ENCODE measurements around the gene CHTOP.
"Not testable (repeated sequence)": the region's sequence is repeated elsewhere in the genome, so short reads cannot be mapped to it uniquely, and the experiment has no call there.

Gene CHTOP

DNA sequence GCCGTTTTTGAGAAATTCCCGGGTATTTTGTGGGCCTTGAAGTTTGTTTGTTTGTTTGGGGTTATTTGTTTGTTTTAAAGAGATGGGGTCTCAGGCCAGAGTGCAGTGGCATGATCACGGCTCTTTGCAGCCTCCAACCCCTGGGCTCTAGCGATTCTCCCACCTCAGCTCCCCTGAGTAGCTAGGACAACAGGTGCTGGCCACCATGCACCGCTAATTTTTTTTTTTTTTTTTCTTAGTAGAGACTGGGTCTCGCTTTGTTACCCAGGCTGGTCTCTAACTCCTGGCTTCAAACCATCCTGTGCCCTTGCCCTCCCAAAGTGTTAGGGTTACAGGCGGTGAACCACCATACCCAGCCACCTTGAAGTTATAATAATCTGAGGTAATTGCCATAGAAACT lies 2.0 kb downstream of the CHTOP start:
- DNase-seq = no peak

DNA sequence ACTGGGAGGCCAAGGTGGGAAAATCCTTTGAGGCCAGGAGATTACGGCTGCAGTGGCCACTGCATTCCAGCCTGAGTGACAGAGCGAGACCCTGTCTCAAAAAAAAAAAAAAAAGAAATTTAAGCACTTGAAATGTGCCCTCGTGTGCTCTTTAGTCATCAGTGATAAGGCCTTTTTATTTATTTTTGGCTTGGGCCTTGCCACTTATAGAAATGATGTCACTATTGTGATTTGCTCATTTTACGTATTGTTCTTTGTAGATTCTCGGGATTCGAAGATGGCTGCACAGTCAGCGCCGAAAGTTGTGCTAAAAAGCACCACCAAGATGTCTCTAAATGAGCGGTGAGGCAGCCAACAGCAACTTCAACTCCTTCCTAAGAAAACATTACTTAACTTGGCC lies 2.4 kb downstream of the CHTOP start:
- no peak for DNase-seq

DNA sequence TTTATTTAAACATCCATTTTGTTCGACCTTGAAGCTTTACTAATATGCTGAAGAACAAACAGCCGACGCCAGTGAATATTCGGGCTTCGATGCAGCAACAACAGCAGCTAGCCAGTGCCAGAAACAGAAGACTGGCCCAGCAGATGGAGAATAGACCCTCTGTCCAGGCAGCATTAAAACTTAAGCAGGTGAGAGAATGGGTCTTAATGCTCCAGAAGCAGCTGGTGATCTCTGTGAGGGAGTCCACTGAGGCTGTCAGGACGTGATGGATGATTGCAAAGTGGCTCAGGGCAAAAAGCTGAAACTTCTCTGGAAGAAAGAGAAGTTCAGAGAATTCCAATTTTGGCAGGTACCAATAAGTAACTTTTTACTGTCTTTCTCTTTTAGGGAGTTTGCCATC lies 4.4 kb downstream of the CHTOP start:
- no peak for DNase-seq

DNA sequence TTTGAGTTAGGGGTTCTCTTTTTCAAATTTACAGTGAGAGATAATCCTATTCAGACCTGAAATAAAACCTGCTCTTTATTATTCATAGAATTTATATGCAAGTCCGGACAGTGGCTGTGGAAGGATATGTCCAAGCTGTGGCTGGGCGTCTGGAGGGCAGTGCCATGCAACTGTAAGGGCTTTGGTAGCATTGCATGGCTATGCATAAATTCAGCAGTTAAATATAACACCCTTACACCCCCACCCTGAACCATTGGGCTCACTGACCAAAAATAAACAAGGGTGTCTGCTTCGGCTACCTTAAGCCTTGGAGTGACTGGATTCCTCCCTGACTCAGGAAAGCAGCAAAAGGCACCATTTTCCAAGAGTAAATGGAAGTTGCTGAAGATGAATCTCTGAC lies 5.4 kb downstream of the CHTOP start:
- no peak for DNase-seq

DNA sequence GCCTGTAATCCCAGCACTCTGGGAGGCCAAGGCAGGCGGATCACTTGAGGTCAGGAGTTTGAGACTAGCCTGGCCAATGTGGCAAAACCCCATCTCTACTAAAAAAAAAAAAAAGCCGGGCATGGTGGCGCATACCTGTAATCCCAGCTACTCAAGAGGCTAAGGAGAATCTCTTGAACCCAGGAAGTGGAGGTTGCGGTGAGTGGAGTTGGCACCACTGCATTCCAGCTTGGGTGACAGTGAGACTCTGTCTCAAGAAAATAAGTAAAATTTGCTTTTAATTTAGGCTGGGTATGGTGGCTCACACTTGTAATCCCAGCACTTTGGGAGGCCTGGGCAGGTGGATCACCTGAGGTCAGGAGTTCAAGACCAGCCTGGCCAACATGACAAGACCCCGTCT lies 6.3 kb downstream of the CHTOP start:
- DNase-seq = not testable (repeated sequence)

- no peak for DNase-seq
Measured at GRCh38 chr1:153640861-153641260, 7.0 kb downstream of the CHTOP start.

- no peak for DNase-seq
Measured at GRCh38 chr1:153642161-153642560, 8.3 kb downstream of the CHTOP start.

DNA sequence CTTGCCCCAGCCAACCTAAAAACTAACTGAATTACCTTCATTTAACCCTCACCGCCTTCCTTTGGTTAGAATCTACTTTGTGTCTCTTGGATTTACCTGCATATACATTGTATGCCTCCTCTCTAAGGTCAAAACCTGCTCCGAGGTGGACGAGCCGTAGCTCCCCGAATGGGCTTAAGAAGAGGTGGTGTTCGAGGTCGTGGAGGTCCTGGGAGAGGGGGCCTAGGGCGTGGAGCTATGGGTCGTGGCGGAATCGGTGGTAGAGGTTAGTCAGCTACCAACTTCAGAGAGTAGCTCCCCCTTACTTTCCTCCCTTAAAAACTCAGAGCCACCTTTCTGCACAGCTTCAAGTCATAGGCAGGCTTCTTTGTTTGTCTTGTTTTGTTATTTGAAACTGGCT lies 9.2 kb downstream of the CHTOP start:
- no peak for DNase-seq

- no peak for DNase-seq
Measured at GRCh38 chr1:153643816-153644215, 9.9 kb downstream of the CHTOP start.

- no peak for DNase-seq
Measured at GRCh38 chr1:153646672-153647345, 12.9 kb downstream of the CHTOP start.

GRCh38 chr1:153647346-153647714 lies 13.5 kb downstream of the CHTOP start:
- no peak for DNase-seq

DNA sequence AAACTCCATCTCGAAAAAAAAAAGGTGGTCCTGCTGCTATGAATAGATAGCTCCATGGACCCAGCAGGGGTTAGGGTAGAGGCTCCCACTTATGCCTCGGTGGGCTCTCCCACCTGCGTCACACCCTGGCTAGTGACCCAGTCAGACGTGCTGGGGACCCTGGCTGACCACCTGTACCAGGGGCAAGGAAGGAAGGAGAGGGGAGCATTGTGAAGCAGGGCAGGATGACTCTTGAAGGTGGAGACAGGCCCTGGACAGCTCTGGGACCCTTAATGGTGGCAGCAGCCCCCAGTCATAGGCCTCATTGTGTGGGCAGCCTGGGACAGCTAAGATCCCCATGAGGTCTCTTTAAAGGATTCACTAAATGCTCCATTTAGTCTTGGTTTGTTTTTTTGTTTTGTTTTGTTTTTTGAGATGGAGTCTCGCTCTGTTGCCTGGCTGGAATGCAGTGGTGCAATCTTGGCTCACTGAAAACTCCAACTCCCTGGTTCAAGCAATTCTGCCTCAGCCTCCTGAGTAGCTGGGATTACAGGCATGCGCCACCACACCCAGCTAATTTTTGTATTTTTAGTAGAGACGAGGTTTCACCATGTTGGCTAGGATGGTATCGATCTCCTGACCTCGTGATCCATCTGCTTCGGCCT lies 14.3 kb downstream of the CHTOP start:
- DNase-seq = no peak

DNA sequence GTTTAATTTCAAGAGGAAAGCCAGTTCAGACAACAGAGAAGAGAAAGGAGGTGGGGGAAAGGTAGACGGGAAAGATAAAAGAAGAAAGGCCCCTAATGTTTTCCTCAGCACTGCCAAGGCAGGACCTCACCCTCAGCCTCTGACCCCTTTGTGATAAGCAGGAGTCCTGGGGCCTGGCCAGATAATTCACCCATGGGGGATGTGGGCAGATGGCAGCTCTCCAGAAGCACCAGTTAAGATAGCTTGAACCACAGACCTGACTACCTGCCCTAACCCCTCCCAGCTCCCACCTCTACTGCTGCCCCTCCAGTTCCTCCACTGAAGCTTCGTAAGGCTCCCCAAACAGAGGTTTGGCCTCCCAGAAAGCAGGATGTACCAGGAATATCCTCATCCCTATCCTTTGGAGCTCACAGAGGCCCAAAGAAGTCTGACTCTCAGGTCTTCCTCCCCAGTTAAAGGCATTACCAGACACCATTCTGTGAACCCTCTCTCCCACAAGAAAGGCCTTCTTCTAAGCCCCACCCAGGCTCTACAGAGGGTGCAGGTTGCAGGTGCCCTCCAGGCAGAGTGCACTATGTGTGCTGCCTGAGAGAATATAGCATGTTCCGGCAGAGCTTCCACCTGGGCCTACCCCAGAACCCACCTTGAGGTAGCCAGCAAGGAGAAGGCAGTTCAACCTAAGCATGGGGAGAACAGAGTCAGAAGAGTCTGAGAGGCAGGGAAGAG lies 15.4 kb downstream of the CHTOP start:
- DNase-seq = no peak

DNA sequence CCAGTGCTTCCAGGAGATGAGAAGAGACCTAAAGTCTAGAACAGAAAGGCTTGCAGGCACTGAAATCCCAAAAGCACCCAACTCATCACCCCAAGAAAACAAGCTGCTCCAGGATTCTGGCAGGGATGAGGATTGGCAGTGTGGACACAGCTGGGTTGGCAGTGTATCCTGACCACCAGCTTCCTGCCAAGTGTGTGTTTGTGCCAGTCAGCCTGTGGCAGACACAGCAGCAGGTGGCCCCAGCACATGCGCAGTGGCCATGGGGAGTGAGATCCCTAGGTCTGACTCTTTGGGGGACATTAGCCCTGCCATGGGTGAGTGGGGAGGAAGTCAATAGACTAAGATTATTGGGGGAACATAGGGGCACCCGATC lies 16.0 kb downstream of the CHTOP start:
- DNase-seq = no peak

DNA sequence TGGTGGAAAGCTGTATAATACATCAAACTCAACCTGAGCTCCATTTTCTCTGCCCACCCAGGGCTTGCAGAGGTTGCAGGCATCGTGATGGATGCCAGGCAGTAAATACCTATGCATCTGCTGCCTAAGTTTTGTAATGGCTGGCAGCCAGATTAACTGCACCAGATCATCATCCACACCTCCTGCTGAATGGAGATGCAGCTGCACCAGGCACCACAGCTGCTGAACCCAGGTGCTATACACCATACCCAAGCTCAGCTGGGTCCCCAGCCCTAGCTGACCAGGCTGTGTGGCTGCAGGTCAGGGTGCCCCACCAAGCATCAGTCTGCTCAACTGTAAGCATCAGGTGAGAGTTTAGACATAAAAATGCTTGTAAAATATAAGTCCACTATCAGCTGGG lies 17.9 kb downstream of the CHTOP start:
- no peak for DNase-seq

GRCh38 chr1:153652805-153653500 lies 19.1 kb downstream of the CHTOP start:
- no peak for DNase-seq

- no peak for DNase-seq
Measured at GRCh38 chr1:153655333-153655732, 21.5 kb downstream of the CHTOP start.

- peak; percentile 98 for DNase-seq
Measured at GRCh38 chr1:153658400-153659174, 24.7 kb downstream of the CHTOP start, which contains the start of gene SNAPIN. SNAPIN (plus strand) TSS chr1:153658703; CDS start chr1:153658744, 41 bp downstream.

DNA sequence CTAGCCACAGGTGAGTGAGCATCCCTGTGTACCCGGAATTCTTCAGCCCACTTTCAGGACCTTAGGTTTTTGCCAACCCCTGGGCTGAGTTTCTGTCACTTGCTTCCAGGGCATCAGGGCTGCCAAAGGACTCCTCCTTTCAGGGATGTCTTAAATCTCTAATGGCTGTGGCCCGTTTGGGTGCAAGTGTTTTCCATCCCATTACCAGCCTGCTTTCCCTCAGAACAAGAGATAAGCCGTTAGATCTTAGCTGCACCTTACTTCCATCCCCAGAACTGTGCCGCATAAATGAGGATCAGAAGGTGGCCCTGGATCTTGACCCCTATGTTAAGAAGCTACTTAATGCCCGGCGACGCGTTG lies 25.3 kb downstream of the CHTOP start:
- no peak for DNase-seq

DNA sequence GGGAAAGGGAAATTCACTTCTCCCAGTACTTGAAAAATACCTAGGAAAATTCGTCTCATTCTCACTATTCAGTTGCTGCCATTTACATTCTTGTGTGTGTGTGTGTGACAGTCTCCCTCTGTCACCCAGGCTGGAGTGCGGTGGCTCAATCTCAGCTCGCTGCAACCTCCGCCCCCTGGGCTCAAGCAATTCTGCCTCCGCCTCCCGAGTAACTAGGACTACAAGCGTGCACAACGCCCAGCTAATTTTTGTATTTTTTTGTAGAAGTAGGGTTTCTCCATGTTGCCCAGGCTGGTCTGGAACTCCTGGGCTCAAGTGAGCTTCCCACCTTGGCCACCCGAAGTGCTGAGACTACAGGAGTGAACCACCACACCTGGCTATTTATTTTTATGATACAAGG lies 25.8 kb downstream of the CHTOP start:
- DNase-seq = no peak

DNA sequence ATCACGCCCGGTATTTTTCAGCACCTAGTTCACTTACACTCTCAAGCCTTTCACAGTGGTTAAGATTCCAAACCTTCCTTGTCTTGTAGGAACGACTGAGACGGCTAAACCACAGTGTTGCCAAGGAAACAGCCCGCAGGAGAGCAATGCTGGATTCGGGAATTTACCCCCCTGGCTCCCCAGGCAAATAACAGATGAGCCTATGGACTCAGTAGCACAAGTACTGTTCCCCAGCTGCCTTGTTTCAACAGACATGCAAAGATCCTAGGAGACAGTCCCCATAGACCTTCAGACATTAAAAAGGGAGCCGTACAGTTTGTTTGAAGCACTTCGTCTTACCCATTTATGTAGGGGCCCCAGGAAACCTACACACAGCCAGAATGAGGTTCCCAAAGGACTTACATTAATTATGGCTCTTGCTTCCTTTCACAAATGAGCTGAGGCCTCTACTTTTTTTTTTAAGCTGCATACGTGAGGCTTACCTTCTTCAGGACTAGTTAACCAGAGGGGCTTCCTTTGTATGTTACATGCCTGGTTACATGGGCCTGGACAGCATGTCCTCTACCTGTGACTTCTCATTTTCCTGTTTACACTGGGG lies 27.3 kb downstream of the CHTOP start:
- no peak for DNase-seq

GRCh38 chr1:153662269-153662668 lies 28.4 kb downstream of the CHTOP start:
- no peak for DNase-seq

DNA sequence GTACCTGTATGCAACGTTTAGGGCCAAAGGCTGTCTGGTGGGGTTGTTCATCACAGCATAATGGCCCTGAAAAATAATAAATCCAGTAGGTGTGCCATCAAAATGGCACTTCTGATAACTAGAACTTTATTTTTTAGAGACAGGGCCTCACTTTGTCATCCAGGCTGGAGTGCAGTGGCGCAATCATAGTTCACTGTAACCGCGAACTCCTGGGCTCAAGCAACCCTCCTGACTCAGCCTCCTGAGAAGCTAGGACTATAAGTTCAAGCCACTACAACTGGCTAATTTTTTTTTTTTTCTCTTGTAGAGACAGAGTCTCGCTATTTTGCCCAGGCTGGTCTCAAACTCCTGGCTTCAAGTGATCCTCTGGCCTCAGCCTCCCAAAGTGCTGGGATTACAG lies 29.3 kb downstream of the CHTOP start:
- no peak for DNase-seq

All from NCI-H526 treated with DMSO at 0.1 percent for 48 hours (cell line).